K562 (cell line): ENCODE data around the gene CDC27. TPM values are rescaled to one million over a fixed set of nuclear protein-coding genes. Genes with fewer than 3 reads are reported as not detected.

Experiments used
- ATAC-seq: fragments of 200-7000 bp; cut with Tn5 transposase; 3 replicates; pipeline ENCODE4 v1.9.1; 2020; ENCODE audit warnings: moderate library complexity
- BruUV-seq: library from RNA; stranded (reverse); fragments of 400-500 nt; replicated peaks from 2 replicates; lab custom pipeline; 2021; lab: Mats Ljungman, UMichigan
- CTCF ChIA-PET: fragments of 300-600 bp; formaldehyde crosslinking; extraction: SDS; loops from one replicate; lab custom pipeline; 2021; ENCODE audit warnings: low intra/inter-chr PET ratio; lab: Yijun Ruan, JAX
- POLR2A ChIA-PET: fragments of 300-600, 350-650 bp; sonication (Branson Sonifier 250); formaldehyde crosslinking; extraction: SDS; loops from one replicate; lab custom pipeline; 2021; ENCODE audit warnings: antibody characterized with exemption, inconsistent platforms; lab: Yijun Ruan, JAX
- DNase-seq, 4 experiments: peaks; one replicate each; pipeline versions ENCODE4 v3.0.0 to v3.0.0-alpha.2; 2011 to 2018; ENCODE audit warnings: low spot score in 3 of 4, mixed read lengths in 3 of 4; ENCODE audit errors: extremely low read depth in 1 of 4
- FAIRE-seq: peaks from 2 replicates; lab custom pipeline; 2011; peaks lifted over from hg19 to GRCh38; lab: Jason Lieb, UNC
- H2AFZ ChIP-seq: 2 replicates; pipeline ENCODE4 v1.6.0; 2011; ENCODE audit warnings: low read depth, low read length, control low read depth, inconsistent platforms
- H3K27ac ChIP-seq: fragments of 200-600 bp; 3 replicates; pipeline ENCODE4 v1.8.0; 2011; ENCODE audit warnings: low read depth, mild to moderate bottlenecking, control low read depth, inconsistent platforms, low read length, moderate library complexity, mixed read lengths; ENCODE audit errors: extremely low read depth
- H3K27me3 ChIP-seq, 2 experiments: fragments of 300-600 bp in 1 of 2; 2 replicates in 1 of 2; 3 replicates in 1 of 2; pipeline versions ENCODE4 v1.6.0 to v1.8.0; 2011; ENCODE audit warnings: inconsistent platforms in 2 of 2, low read length in 2 of 2, mild to moderate bottlenecking in 1 of 2, mixed read lengths in 1 of 2, moderate library complexity in 1 of 2; ENCODE audit not compliant: control insufficient read depth in 2 of 2, insufficient read depth in 2 of 2
- H3K36me3 ChIP-seq: fragments of 300-600 bp; 3 replicates; pipeline ENCODE4 v1.8.0; 2011; ENCODE audit warnings: mild to moderate bottlenecking, low read length, inconsistent platforms; ENCODE audit not compliant: control insufficient read depth, insufficient read depth
- H3K4me1 ChIP-seq, 2 experiments: fragments of 200-600 bp in 1 of 2; replicated peaks in 1 of 2; 2 replicates in 1 of 2; 3 replicates in 1 of 2; pipeline versions ENCODE4 v1.5.1 to v1.8.0; 2011; ENCODE audit warnings: inconsistent platforms in 2 of 2, low read length in 2 of 2, mild to moderate bottlenecking in 1 of 2, mixed read lengths in 1 of 2, moderate library complexity in 1 of 2; ENCODE audit not compliant: control insufficient read depth in 2 of 2, insufficient read depth in 2 of 2
- H3K4me2 ChIP-seq: 2 replicates; pipeline ENCODE4 v1.6.1; 2011; ENCODE audit warnings: low read length, control low read depth, inconsistent platforms, mixed read lengths; ENCODE audit not compliant: insufficient read depth
- H3K4me3 ChIP-seq: fragments of 200-600 bp; sonication (generic), shearing (Covaris generic); 2 replicates; pipeline ENCODE4 v1.5.1; 2016; ENCODE audit warnings: control low read depth, inconsistent platforms
- H3K79me2 ChIP-seq: fragments of 200-600 bp; 3 replicates; pipeline ENCODE4 v1.8.0; 2011; ENCODE audit warnings: low read length, inconsistent platforms; ENCODE audit not compliant: control insufficient read depth, insufficient read depth
- H3K9ac ChIP-seq, 2 experiments: 2 replicates each; pipeline versions ENCODE4 v1.6.0 to v1.6.1; 2011; ENCODE audit warnings: low read depth in 2 of 2, low read length in 2 of 2, control low read depth in 1 of 2, inconsistent platforms in 1 of 2, mild to moderate bottlenecking in 1 of 2, mixed read lengths in 1 of 2; ENCODE audit not compliant: insufficient read depth in 1 of 2
- H3K9me1 ChIP-seq: one replicate; pipeline ENCODE4 v1.6.0; 2011; ENCODE audit warnings: inconsistent platforms, mild to moderate bottlenecking, low read length, moderate library complexity; ENCODE audit not compliant: control insufficient read depth, insufficient read depth
- H3K9me3 ChIP-seq: replicated peaks from 2 replicates; pipeline ENCODE4 v1.5.1; 2011; ENCODE audit warnings: low read depth, low read length, inconsistent platforms; ENCODE audit not compliant: control insufficient read depth, insufficient read depth
- H4K20me1 ChIP-seq: replicated peaks from 2 replicates; pipeline ENCODE4 v1.6.1; 2011; ENCODE audit warnings: low read length, inconsistent platforms, mixed read lengths; ENCODE audit not compliant: control insufficient read depth, insufficient read depth
- ARNT ChIP-seq, 2 experiments: fragments of 450-650 bp; IDR thresholded peaks; 2 replicates each; pipeline ENCODE4 v1.6.1; 2016; ENCODE audit warnings: mild to moderate bottlenecking in 1 of 2
- DACH1 ChIP-seq: fragments of 450-650 bp; IDR thresholded peaks from 2 replicates; pipeline ENCODE4 v1.6.1; 2018; ENCODE audit not compliant: partially characterized antibody
- E4F1 ChIP-seq: fragments of 250-450 bp; sonication (Bioruptor Pico); IDR thresholded peaks from 2 replicates; pipeline ENCODE4 v1.5.0; 2021; ENCODE audit warnings: mild to moderate bottlenecking, borderline replicate concordance
- ETV5 ChIP-seq: sonication (generic); formaldehyde crosslinking; IDR thresholded peaks from 2 replicates; pipeline ENCODE4 v1.4.0; 2020; ENCODE audit warnings: low read depth, mild to moderate bottlenecking, missing genetic modification reagents
- JUND ChIP-seq, 2 experiments: IDR thresholded peaks; 2 replicates in 1 of 2; 3 replicates in 1 of 2; pipeline ENCODE4 v1.6.1; 2011; ENCODE audit warnings: borderline replicate concordance in 2 of 2, low read depth in 2 of 2, low read length in 2 of 2, improper control_type of control experiment in 1 of 2, missing biosample characterization in 1 of 2, missing genetic modification characterization in 1 of 2, missing genetic modification reagents in 1 of 2
- KLF16 ChIP-seq: IDR thresholded peaks from 2 replicates; pipeline ENCODE4 v1.6.1; 2016; ENCODE audit warnings: antibody characterized with exemption
- MEIS2 ChIP-seq: fragments of 450-650 bp; IDR thresholded peaks from 2 replicates; pipeline ENCODE4 v1.6.1; 2014; ENCODE audit warnings: mild to moderate bottlenecking; ENCODE audit not compliant: partially characterized antibody
- NR0B1 ChIP-seq: fragments of 450-650 bp; IDR thresholded peaks from one replicate; pipeline ENCODE4 v1.6.1; 2018; ENCODE audit warnings: mild to moderate bottlenecking, moderate library complexity; ENCODE audit not compliant: partially characterized antibody
- RHOXF2B ChIP-seq: fragments of 250-450 bp; sonication (Bioruptor Pico); conservative IDR thresholded peaks from 2 replicates; pipeline ENCODE4 v1.5.1; 2021
- SAP30 ChIP-seq: fragments of 200-600 bp; sonication (generic); IDR thresholded peaks from 2 replicates; pipeline ENCODE4 v1.6.1; 2012; ENCODE audit warnings: borderline replicate concordance, low read depth, mild to moderate bottlenecking, moderate library complexity, low read length, control low read depth, inconsistent platforms; ENCODE audit not compliant: insufficient read depth, poor library complexity, severe bottlenecking
- ZBTB8A ChIP-seq: fragments of 450-650 bp; IDR thresholded peaks from 2 replicates; pipeline ENCODE4 v1.6.1; 2018; ENCODE audit warnings: mild to moderate bottlenecking, moderate library complexity; ENCODE audit not compliant: partially characterized antibody
- in situ Hi-C: fragments of 300-500 bp; cut with MboI; formaldehyde crosslinking; loops from 4 replicates; pipeline ENCODE4 v1.15.0; 2018; ENCODE audit warnings: inconsistent platforms, mixed read lengths
- intact Hi-C: fragments of 100-400 bp; cut with micrococcal nuclease; formaldehyde crosslinking; loops from 2 replicates; pipeline ENCODE4 v1.14.2; 2022
- polyA plus RNA-seq, 8 experiments: library from polyadenylated mRNA; depleted of rRNA in 4 of 8; stranded (reverse) in 5 of 8; unstranded in 3 of 8; fragments of >200 nt; fragmentation: Nextera tagmentation in 2 of 8; fragmentation: Illumina TruSeq in 1 of 8; extraction: Ambion mirVana in 2 of 8; extraction: Trizol in 1 of 8; gene quantifications; 2 replicates each; pipeline versions ENCODE4 v1.2.1 to v1.2.3, GENCODE V29; 2011 to 2014; ENCODE audit warnings: inconsistent platforms in 1 of 8, missing spikeins in 1 of 8
- total RNA-seq, 7 experiments: library from RNA; depleted of rRNA in 6 of 7; stranded (reverse); fragments of >200 nt in 6 of 7; fragmentation: Illumina TruSeq in 2 of 7; extraction: Trizol in 2 of 7; gene quantifications; 2 replicates each; pipeline versions ENCODE4 v1.2.1 to v1.2.3, GENCODE V29; 2011 to 2021; ENCODE audit warnings: low replicate concordance in 1 of 7
- TF ChIP-seq, protein P1 (sequence below), 2 experiments: fragments of 450-650 bp in 1 of 2; sonication (generic) in 1 of 2; formaldehyde crosslinking in 1 of 2; IDR thresholded peaks in 1 of 2; conservative IDR thresholded peaks in 1 of 2; 2 replicates each; pipeline versions ENCODE4 v1.6.1 to v1.8.1; 2016 to 2023; ENCODE audit warnings: mild to moderate bottlenecking in 2 of 2, moderate library complexity in 2 of 2, inconsistent platforms in 1 of 2, missing genetic modification reagents in 1 of 2
- TF ChIP-seq, protein P2 (sequence below): fragments of 250-450 bp; sonication (Bioruptor Pico); IDR thresholded peaks from 2 replicates; pipeline ENCODE4 v1.8.0; 2022; ENCODE audit warnings: inconsistent platforms, mild to moderate bottlenecking, moderate library complexity, borderline replicate concordance

The CDC27 gene
- total and polyA plus RNA-seq, 9 of the 15 experiments (the other 6 are each of a cell fraction or from before 2014, with no cell fraction given): 28.6 to 155 (median 94.1) TPM

- Histone ChIP-seq H3K4me3 (no peak overlapping the region; the same call in 1 of the 2 replicates), H3K9me1 (no peaks in the 10 kb centered on the region), H3K27ac (peak overlapping the region; percentile 43; the same call in 2 of the 3 replicates), H3K9me3 (no peaks in the 10 kb centered on the region), H3K36me3 (no peaks in the 10 kb centered on the region), H3K79me2 (no peaks in the 10 kb centered on the region), H4K20me1 (no peaks in the 10 kb centered on the region), H3K9ac (peak overlapping the region in 1 of 2 experiments; percentile 49; a peak in 2 of 4 replicates), H3K4me1 (peaks cover 3 to 23% of the 10 kb centered on the region in 2 experiments; a peak in 3 of 5 replicates), H3K4me2 (peak overlapping the region; percentile 69), H2AFZ (peak overlapping the region; percentile 75; the same call in 1 of the 2 replicates), H3K27me3 (no peaks in the 10 kb centered on the region)
- in situ Hi-C loops: no loop called here
- BruUV-seq: no TSS peak
- POLR2A ChIA-PET: interaction anchor here (0.6 to 4.2 kb wide), 8 partner anchors 8 to 1412 kb away, joined by 3 to 25 read pairs (median 3); partner anchors contain the start of genes CDC27 and MYL4
- DNase-seq (peak in 2 of 4 experiments; percentile 68 to 84), FAIRE-seq (peak; percentile 92), ATAC-seq (peak; percentile 79)
- CTCF ChIA-PET: no interaction called here
- intact Hi-C loops: loop anchor here (1.0 kb wide), 1 partner anchor 11 kb away; the partner anchor contains the start of gene MYL4
- peak; percentile 73; the same call in 1 of the 2 replicates for TF ChIP-seq KLF16
- TF ChIP-seq ETV5 (CRISPR knock-in tag): no peak
- TF ChIP-seq JUND (IDR thresholded peaks at IDR 0.05; ENCODE audit: borderline replicate concordance, low read depth, low read length): peak; percentile 86
- TF ChIP-seq JUND (tag; IDR thresholded peaks at IDR 0.05; ENCODE audit: borderline replicate concordance, low read depth, low read length): peak; percentile 86; the same call in 2 of the 3 replicates
- TF ChIP-seq, protein P1, sequence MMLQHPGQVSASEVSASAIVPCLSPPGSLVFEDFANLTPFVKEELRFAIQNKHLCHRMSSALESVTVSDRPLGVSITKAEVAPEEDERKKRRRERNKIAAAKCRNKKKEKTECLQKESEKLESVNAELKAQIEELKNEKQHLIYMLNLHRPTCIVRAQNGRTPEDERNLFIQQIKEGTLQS (IDR thresholded peaks at IDR 0.05): peak; percentile 86
- TF ChIP-seq, protein P1 (CRISPR knock-in tag; conservative IDR thresholded peaks at IDR 0.05): no peak
- no peak for TF ChIP-seq E4F1
- peak; percentile 74 for TF ChIP-seq DACH1
- TF ChIP-seq NR0B1: no peak
- peak; percentile 66 for TF ChIP-seq MEIS2
- peak in 1 of 2 experiments; percentile 74; a peak in 2 of 4 replicates for TF ChIP-seq ARNT (IDR thresholded peaks at IDR 0.05)
- no peak for TF ChIP-seq ZBTB8A
- TF ChIP-seq, protein P2, sequence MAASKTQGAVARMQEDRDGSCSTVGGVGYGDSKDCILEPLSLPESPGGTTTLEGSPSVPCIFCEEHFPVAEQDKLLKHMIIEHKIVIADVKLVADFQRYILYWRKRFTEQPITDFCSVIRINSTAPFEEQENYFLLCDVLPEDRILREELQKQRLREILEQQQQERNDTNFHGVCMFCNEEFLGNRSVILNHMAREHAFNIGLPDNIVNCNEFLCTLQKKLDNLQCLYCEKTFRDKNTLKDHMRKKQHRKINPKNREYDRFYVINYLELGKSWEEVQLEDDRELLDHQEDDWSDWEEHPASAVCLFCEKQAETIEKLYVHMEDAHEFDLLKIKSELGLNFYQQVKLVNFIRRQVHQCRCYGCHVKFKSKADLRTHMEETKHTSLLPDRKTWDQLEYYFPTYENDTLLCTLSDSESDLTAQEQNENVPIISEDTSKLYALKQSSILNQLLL (CRISPR knock-in tag): no peak
- TF ChIP-seq SAP30: no peak
- no peak for TF ChIP-seq RHOXF2B (CRISPR knock-in tag)
Observed at GRCh38 chr17:47197821-47198220, 8.7 kb upstream of the CDC27 start.
